SK-N-SH (cell line): ENCODE data around the gene APH1A. TPM values are rescaled to one million over a fixed set of nuclear protein-coding genes. Genes with fewer than 3 reads are reported as not detected.
"Not testable (repeated sequence)": the region's sequence is repeated elsewhere in the genome, so short reads cannot be mapped to it uniquely, and the experiment has no call there.

Experiments
- CTCF ChIA-PET: fragments of 300-600, 350-600 bp; formaldehyde crosslinking; extraction: SDS; loops from one replicate; lab custom pipeline; 2021; lab: Yijun Ruan, JAX
- POLR2A ChIA-PET: fragments of 350-600 bp; sonication (Branson Sonifier 250); formaldehyde crosslinking; extraction: SDS; loops from one replicate; lab custom pipeline; 2020; ENCODE audit warnings: antibody characterized with exemption, inconsistent platforms; lab: Yijun Ruan, JAX
- DNase-seq: peaks from one replicate; pipeline ENCODE4 v3.0.0; 2012
- H2AFZ ChIP-seq: fragments of 200-600 bp; sonication (generic); 2 replicates; pipeline ENCODE4 v1.8.1; 2016; ENCODE audit warnings: antibody characterized with exemption, mild to moderate bottlenecking, low read depth
- H3F3A ChIP-seq: fragments of 200-600 bp; sonication (generic); replicated peaks from 2 replicates; pipeline ENCODE3; 2016; ENCODE audit warnings: antibody characterized with exemption, mild to moderate bottlenecking; ENCODE audit not compliant: insufficient read depth
- H3K27ac ChIP-seq, 2 experiments: fragments of 200-500 bp in 1 of 2; fragments of 200-600 bp in 1 of 2; sonication (Bioruptor generic) in 1 of 2; sonication (generic), shearing (Covaris generic) in 1 of 2; 2 replicates each; pipeline versions ENCODE4 v1.5.1 to v1.6.1; 2014 to 2016; ENCODE audit warnings: low read depth in 2 of 2, inconsistent platforms in 1 of 2, low read length in 1 of 2, mild to moderate bottlenecking in 1 of 2, mixed read lengths in 1 of 2
- H3K27me3 ChIP-seq: fragments of 200-600 bp; sonication (generic), shearing (Covaris generic); 2 replicates; pipeline ENCODE4 v1.6.1; 2016; ENCODE audit warnings: mixed run types; ENCODE audit not compliant: insufficient read depth
- H3K36me3 ChIP-seq, 2 experiments: fragments of 200-500 bp in 1 of 2; fragments of 200-600 bp in 1 of 2; sonication (Bioruptor generic) in 1 of 2; sonication (generic) in 1 of 2; replicated peaks in 1 of 2; 2 replicates each; pipeline versions ENCODE3 to v1.5.1; 2014 to 2016; ENCODE audit warnings: low read length in 1 of 2, mild to moderate bottlenecking in 1 of 2; ENCODE audit not compliant: insufficient read depth in 2 of 2, control insufficient read depth in 1 of 2
- H3K4me1 ChIP-seq, 2 experiments: fragments of 200-500 bp in 1 of 2; fragments of 200-600 bp in 1 of 2; sonication (Bioruptor generic) in 1 of 2; sonication (generic), shearing (Covaris generic) in 1 of 2; 2 replicates each; pipeline versions ENCODE4 v1.5.1 to v1.6.1; 2014 to 2016; ENCODE audit warnings: low read depth in 1 of 2, low read length in 1 of 2, mixed run types in 1 of 2; ENCODE audit not compliant: insufficient read depth in 2 of 2, control insufficient read depth in 1 of 2
- H3K4me2 ChIP-seq: fragments of 200-600 bp; sonication (generic), shearing (Covaris generic); 2 replicates; pipeline ENCODE4 v1.6.1; 2017; ENCODE audit warnings: mixed run types
- H3K4me3 ChIP-seq, 2 experiments: fragments of 200-500 bp in 1 of 2; fragments of 200-600 bp in 1 of 2; sonication (Bioruptor generic) in 1 of 2; sonication (generic), shearing (Covaris generic) in 1 of 2; 2 replicates each; pipeline versions ENCODE4 v1.5.1 to v1.8.1; 2014 to 2016; ENCODE audit warnings: low read depth in 2 of 2, inconsistent platforms in 1 of 2, low read length in 1 of 2, mild to moderate bottlenecking in 1 of 2, mixed read lengths in 1 of 2, moderate library complexity in 1 of 2
- H3K79me2 ChIP-seq: fragments of 200-600 bp; sonication (generic); 2 replicates; pipeline ENCODE4 v1.8.1; 2017; ENCODE audit warnings: mild to moderate bottlenecking; ENCODE audit not compliant: insufficient read depth
- H3K9ac ChIP-seq: fragments of 200-600 bp; sonication (generic); 2 replicates; pipeline ENCODE4 v1.6.1; 2017; ENCODE audit warnings: mixed run types
- H3K9me2 ChIP-seq: fragments of 200-600 bp; sonication (generic); 2 replicates; pipeline ENCODE4 v1.6.1; 2017; ENCODE audit warnings: mixed run types
- H3K9me3 ChIP-seq: fragments of 200-600 bp; sonication (generic); 2 replicates; pipeline ENCODE4 v1.6.1; 2017; ENCODE audit warnings: mixed run types, mild to moderate bottlenecking, moderate library complexity
- H4K20me1 ChIP-seq: fragments of 200-600 bp; sonication (generic); 2 replicates; pipeline ENCODE4 v1.6.1; 2017; ENCODE audit warnings: mild to moderate bottlenecking, mixed run types; ENCODE audit not compliant: insufficient read depth
- CHD2 ChIP-seq: fragments of 150-350 bp; IDR thresholded peaks from 2 replicates; pipeline ENCODE4 v1.6.1; 2018; ENCODE audit warnings: low read length; ENCODE audit not compliant: partially characterized antibody
- ELF1 ChIP-seq: IDR thresholded peaks from 2 replicates; pipeline ENCODE4 v1.4.0; 2012
- FOSL2 ChIP-seq: IDR thresholded peaks from 2 replicates; pipeline ENCODE4 v1.4.0; 2012; ENCODE audit warnings: low read depth, mild to moderate bottlenecking, moderate library complexity, borderline replicate concordance
- JUND ChIP-seq: IDR thresholded peaks from 2 replicates; pipeline ENCODE4 v1.4.0; 2012
- MEF2A ChIP-seq: IDR thresholded peaks from 2 replicates; pipeline ENCODE4 v1.4.0; 2012; ENCODE audit warnings: low read depth, borderline replicate concordance
- NFIC ChIP-seq: IDR thresholded peaks from 2 replicates; pipeline ENCODE4 v1.4.0; 2012; ENCODE audit warnings: borderline replicate concordance
- NRF1 ChIP-seq: IDR thresholded peaks from 2 replicates; pipeline ENCODE4 v1.6.1; 2012; ENCODE audit warnings: low read depth, mild to moderate bottlenecking, low read length
- PBX3 ChIP-seq: IDR thresholded peaks from 2 replicates; pipeline ENCODE4; 2012
- RCOR1 ChIP-seq: fragments of 150-350 bp; IDR thresholded peaks from 2 replicates; pipeline ENCODE4 v1.6.1; 2017; ENCODE audit warnings: antibody characterized with exemption, low read length
- RFX5 ChIP-seq: IDR thresholded peaks from 2 replicates; pipeline ENCODE4 v1.6.1; 2012; ENCODE audit warnings: mild to moderate bottlenecking, improper control_type of control experiment, low read length
- RXRA ChIP-seq: IDR thresholded peaks from 2 replicates; pipeline ENCODE4 v1.4.0; 2012; ENCODE audit warnings: low read depth, mild to moderate bottlenecking, borderline replicate concordance
- SIN3A ChIP-seq: IDR thresholded peaks from 2 replicates; pipeline ENCODE4 v1.6.1; 2012; ENCODE audit warnings: low read depth, mild to moderate bottlenecking, low read length, moderate library complexity, borderline replicate concordance
- TAF1 ChIP-seq: IDR thresholded peaks from 2 replicates; pipeline ENCODE4 v1.6.1; 2012; ENCODE audit warnings: low read depth, mild to moderate bottlenecking, low read length, moderate library complexity, borderline replicate concordance
- TCF12 ChIP-seq: IDR thresholded peaks from 2 replicates; pipeline ENCODE4 v1.4.0; 2012
- YY1 ChIP-seq: IDR thresholded peaks from 2 replicates; pipeline ENCODE4 v1.4.0; 2012; ENCODE audit warnings: low read depth, mild to moderate bottlenecking
- WGBS: methylation state at CpG from one replicate; pipeline ENCODE4 v1.1.6; 2017; ENCODE audit warnings: low lambda C conversion rate; 5-methylcytosine and 5-hydroxymethylcytosine counted together
- polyA plus RNA-seq, 3 experiments: library from polyadenylated mRNA; depleted of rRNA; stranded (reverse); fragments of >200 nt; gene quantifications; 2 replicates each; pipeline ENCODE4 v1.2.3, GENCODE V29; 2012

The APH1A gene
- polyA plus RNA-seq, 1 of the 3 experiments (the other 2 are of a cell fraction) = 175 TPM

DNA sequence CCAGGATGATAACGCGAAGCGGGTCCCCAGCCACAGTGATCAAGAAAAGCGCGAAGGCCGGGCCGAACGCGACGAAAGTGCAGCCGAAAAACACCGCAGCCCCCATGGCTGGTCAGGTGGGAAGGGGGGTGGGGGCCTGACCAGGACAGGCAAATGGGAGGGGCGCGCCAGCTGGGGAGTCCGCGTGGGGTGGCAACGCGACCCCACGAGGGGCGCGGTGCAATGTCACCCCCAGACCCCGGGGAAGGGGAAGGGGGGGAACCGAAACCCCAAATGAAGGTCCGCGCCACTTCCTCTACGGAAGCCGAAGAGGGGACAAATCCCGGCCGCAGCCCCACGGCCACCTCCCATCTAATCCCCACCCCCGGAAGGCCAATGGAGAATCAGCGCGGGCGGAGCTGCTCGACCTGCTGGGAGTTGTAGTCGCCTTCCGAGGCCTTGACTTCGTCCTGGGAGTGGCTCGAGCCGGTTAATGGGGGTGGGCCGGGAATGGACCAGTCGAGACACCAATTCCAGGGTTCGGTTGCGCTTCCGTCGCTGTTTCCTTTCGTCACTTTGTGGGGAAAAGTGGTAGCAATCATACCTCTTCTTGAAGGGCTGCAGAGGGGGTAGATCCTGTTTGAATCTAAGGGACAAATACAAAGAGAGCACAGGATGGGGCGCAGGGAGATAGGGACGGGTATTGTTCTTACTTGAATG lies at the start of gene APH1A (continued):
- TF ChIP-seq RCOR1 (0 out of 2 replicates have a peak, but pooled peaks have one; percentile 13), ELF1 (peak; percentile 83), JUND (no peak), FOSL2 (no peak), SIN3A (peak; percentile 88; the same call in 1 of the 2 replicates), YY1 (peak; percentile 75), RXRA (no peak), NFIC (no peak), CHD2 (peak; percentile 91), TCF12 (no peak; the same call in 1 of the 2 replicates), PBX3 (no peak), RFX5 (peak; percentile 9; the same call in 1 of the 2 replicates), MEF2A (no peak), NRF1 (no peak)

- H3K9ac ChIP-seq, H3K9me2 ChIP-seq, H3K27ac ChIP-seq, POLR2A ChIA-PET, H3K27me3 ChIP-seq, H2AFZ ChIP-seq, H3K79me2 ChIP-seq, H3F3A ChIP-seq, H3K4me1 ChIP-seq, DNase-seq, H3K36me3 ChIP-seq, CTCF ChIA-PET, H3K4me3 ChIP-seq, H4K20me1 ChIP-seq, H3K9me3 ChIP-seq, H3K4me2 ChIP-seq: not testable (repeated sequence)
- 91% methylated on average over 4 of the region's 4 CpGs for WGBS
These were observed 45.9 kb upstream of the APH1A start for GRCh38 chr1:150314691-150315090.

DNA sequence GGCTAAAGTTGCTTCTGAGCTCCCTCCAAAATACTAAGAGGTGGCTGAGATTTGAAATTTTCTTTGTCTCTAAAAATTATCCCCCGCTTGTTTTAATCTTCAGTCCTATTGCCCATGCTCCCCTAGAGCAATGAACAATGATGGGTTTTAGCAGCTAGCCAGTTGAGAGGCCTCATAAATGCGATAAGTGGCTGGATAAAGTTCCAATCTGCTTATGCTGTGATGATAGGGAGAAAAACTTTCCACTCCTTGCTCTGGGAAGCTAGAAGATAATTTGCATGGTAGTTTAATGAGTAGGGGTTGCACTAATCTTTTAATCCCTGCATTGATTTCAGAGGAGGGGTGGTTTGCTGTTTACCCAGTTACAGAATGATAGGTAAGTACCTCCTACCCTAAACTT lies 42.9 kb upstream of the APH1A start:
- no peaks in the 10 kb centered on the region for H4K20me1 ChIP-seq
- DNase-seq = no peak
- H3K9ac ChIP-seq = no peak overlapping the region
- H3K79me2 ChIP-seq = no peaks in the 10 kb centered on the region
- WGBS = 79% methylated on average over 2 of the region's 2 CpGs
- H3K27me3 ChIP-seq = no peaks in the 10 kb centered on the region
- H3K9me3 ChIP-seq = no peaks in the 10 kb centered on the region
- no peaks in the 10 kb centered on the region; a peak in 1 of 4 replicates for H3K4me1 ChIP-seq
- H3K36me3 ChIP-seq = peaks cover 9 to 11% of the 10 kb centered on the region in 2 experiments
- H2AFZ ChIP-seq = no peak overlapping the region
- TF ChIP-seq TAF1 = no peak
- no peak overlapping the region for H3K27ac ChIP-seq
- POLR2A ChIA-PET = interaction anchor here (0.6 to 0.9 kb wide), 2 partner anchors 12 to 694 kb away, joined by 3 to 5 read pairs; no protein-coding TSS in a partner anchor
- no peak overlapping the region for H3K4me2 ChIP-seq
- CTCF ChIA-PET = interaction anchor here (0.9 to 1.0 kb wide), 2 partner anchors 16 to 30 kb away, joined by 3 to 4 read pairs; no protein-coding TSS in a partner anchor
- H3F3A ChIP-seq = peaks cover 17% of the 10 kb centered on the region
- no peak overlapping the region for H3K4me3 ChIP-seq
- H3K9me2 ChIP-seq = no peaks in the 10 kb centered on the region
